H1 (cell line): ENCODE measurements around the gene TSPOAP1. TPM values are rescaled to one million over a fixed set of nuclear protein-coding genes. Genes with fewer than 3 reads are reported as not detected.

ENCODE experiments used
- ASH2L ChIP-seq: fragments of 200-600, 300-600 bp; sonication (generic); IDR thresholded peaks from one replicate; pipeline ENCODE4 v1.7.1; 2017; ENCODE audit warnings: low read length
- POLR2AphosphoS5 ChIP-seq: IDR thresholded peaks from 2 replicates; pipeline ENCODE4 v1.6.1; 2011; ENCODE audit warnings: low read depth, low read length
- TAF7 ChIP-seq: optimal IDR thresholded peaks from 2 replicates; pipeline ENCODE3; 2011; ENCODE audit warnings: low read depth, mild to moderate bottlenecking, inconsistent platforms, low read length, moderate library complexity, borderline replicate concordance
- polyA plus RNA-seq, 7 experiments: library from polyadenylated mRNA; depleted of rRNA in 3 of 7; stranded (reverse) in 5 of 7; unstranded in 2 of 7; fragments of >200 nt in 5 of 7; fragments of 200-250 nt in 2 of 7; gene quantifications; 1 replicate in 5 of 7; 2 replicates in 1 of 7; 4 replicates in 1 of 7; pipeline versions ENCODE4 v1.2.1 to v1.2.3, GENCODE V29; 2011 to 2013; ENCODE audit warnings: missing spikeins in 2 of 7, mixed read lengths in 2 of 7
- total RNA-seq: library from RNA; stranded (reverse); fragmentation: NEBNext Ultra II Directional; extraction: Animal tissue kit (Norgen Biotek cat#: 25700); gene quantifications from 2 replicates; pipeline ENCODE4 v1.2.1, GENCODE V29; 2021
- TF ChIP-seq, protein P1 (sequence below), 3 experiments: IDR thresholded peaks; 1 replicate in 2 of 3; 2 replicates in 1 of 3; pipeline versions ENCODE4 v1.5.1 to v1.6.1; 2011; ENCODE audit warnings: low read length in 3 of 3, mild to moderate bottlenecking in 3 of 3, inconsistent platforms in 2 of 3, low read depth in 1 of 3, moderate library complexity in 1 of 3; ENCODE audit not compliant: insufficient read depth in 1 of 3; ENCODE audit errors: control extremely low read depth in 1 of 3

TSPOAP1 gene
- total and polyA plus RNA-seq, 2 of the 8 experiments (the other 6 are each of a cell fraction or from before 2014, with no cell fraction given): 7.6 to 9.2 TPM

DNA sequence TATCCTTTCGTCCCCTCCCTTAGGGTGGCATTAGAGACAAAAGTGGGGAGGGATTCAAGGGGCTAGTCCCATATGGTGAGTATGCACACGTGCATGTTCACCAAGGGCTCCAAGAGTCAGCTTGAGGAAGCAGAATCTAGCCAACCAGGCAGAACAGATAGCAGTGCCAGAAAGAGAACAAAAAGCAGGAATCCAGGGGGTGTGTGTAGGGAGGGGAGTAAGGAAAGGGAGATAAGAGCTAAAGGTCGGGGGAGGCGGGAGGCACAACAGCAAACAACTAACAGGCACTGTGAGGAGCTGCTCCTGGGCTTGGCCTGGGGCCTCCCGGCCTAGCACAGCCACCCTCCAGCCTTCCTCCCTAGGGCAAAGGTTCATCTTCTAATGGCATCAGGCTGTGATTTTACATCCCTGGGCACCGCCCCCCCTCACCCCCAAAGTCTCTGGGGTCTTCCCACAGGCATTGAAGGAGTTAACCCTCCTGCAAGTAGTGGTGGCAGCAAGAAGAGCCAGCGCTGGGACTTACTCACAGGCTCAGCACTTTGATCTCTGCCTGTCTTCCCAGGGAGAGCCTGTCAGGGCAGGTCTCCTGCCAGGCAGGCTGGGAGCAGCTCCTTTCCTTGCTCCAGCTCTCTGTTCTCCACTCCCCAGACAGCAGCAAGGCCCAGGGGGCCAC lies 35.8 kb upstream of the TSPOAP1 start (continued):
- TF ChIP-seq TAF7 (no peak), POLR2AphosphoS5 (no peak), ASH2L (no peak)
- TF ChIP-seq, protein P1, sequence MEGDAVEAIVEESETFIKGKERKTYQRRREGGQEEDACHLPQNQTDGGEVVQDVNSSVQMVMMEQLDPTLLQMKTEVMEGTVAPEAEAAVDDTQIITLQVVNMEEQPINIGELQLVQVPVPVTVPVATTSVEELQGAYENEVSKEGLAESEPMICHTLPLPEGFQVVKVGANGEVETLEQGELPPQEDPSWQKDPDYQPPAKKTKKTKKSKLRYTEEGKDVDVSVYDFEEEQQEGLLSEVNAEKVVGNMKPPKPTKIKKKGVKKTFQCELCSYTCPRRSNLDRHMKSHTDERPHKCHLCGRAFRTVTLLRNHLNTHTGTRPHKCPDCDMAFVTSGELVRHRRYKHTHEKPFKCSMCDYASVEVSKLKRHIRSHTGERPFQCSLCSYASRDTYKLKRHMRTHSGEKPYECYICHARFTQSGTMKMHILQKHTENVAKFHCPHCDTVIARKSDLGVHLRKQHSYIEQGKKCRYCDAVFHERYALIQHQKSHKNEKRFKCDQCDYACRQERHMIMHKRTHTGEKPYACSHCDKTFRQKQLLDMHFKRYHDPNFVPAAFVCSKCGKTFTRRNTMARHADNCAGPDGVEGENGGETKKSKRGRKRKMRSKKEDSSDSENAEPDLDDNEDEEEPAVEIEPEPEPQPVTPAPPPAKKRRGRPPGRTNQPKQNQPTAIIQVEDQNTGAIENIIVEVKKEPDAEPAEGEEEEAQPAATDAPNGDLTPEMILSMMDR (IDR thresholded peaks at IDR 0.05; ENCODE audit: control extremely low read depth in 1 of 3, insufficient read depth in 1 of 3, low read depth in 1 of 3, low read length in 3 of 3): no peak
- TF ChIP-seq, all 59 proteins: peak for 0
